Trophoblast cell (in vitro differentiated cells and primary cell): Measurements from ENCODE around the gene TTC12.

Experiments used
- DNase-seq, 2 donors: peaks; one replicate each; pipeline ENCODE4 v3.0.0-alpha.2; 2016
- H2AFZ ChIP-seq: 2 replicates; pipeline ENCODE4 v1.6.1; 2013; ENCODE audit warnings: low read length, moderate library complexity, mild to moderate bottlenecking; ENCODE audit not compliant: insufficient read depth, poor library complexity
- H2AK5ac ChIP-seq: 2 replicates; pipeline ENCODE4 v1.6.1; 2013; ENCODE audit warnings: mild to moderate bottlenecking, low read length
- H2BK120ac ChIP-seq: 2 replicates; pipeline ENCODE4 v1.6.1; 2013; ENCODE audit warnings: low read length, mild to moderate bottlenecking, moderate library complexity; ENCODE audit not compliant: insufficient read depth, poor library complexity
- H2BK12ac ChIP-seq: 2 replicates; pipeline ENCODE4 v1.6.1; 2013; ENCODE audit warnings: mild to moderate bottlenecking, low read length, moderate library complexity
- H2BK5ac ChIP-seq: 2 replicates; pipeline ENCODE4 v1.6.1; 2013; ENCODE audit warnings: low read length, low read depth, moderate library complexity, mild to moderate bottlenecking; ENCODE audit not compliant: poor library complexity
- H3K14ac ChIP-seq: 2 replicates; pipeline ENCODE4 v1.6.1; 2013; ENCODE audit warnings: mild to moderate bottlenecking, low read length
- H3K18ac ChIP-seq: 2 replicates; pipeline ENCODE4 v1.6.1; 2013; ENCODE audit warnings: mild to moderate bottlenecking, low read length
- H3K23ac ChIP-seq: 2 replicates; pipeline ENCODE4 v1.6.1; 2013; ENCODE audit warnings: low read length
- H3K27ac ChIP-seq: 2 replicates; pipeline ENCODE4 v1.5.1; 2013; ENCODE audit warnings: low read depth, mild to moderate bottlenecking, inconsistent platforms, low read length, moderate library complexity
- H3K27me3 ChIP-seq: 2 replicates; pipeline ENCODE4 v1.6.1; 2013; ENCODE audit warnings: inconsistent platforms, mild to moderate bottlenecking, low read length, moderate library complexity; ENCODE audit not compliant: insufficient read depth
- H3K36me3 ChIP-seq, 2 experiments: 1 replicate in 1 of 2; 2 replicates in 1 of 2; pipeline ENCODE4 v1.6.1; 2013; ENCODE audit warnings: low read length in 2 of 2, mild to moderate bottlenecking in 2 of 2, moderate library complexity in 1 of 2; ENCODE audit not compliant: insufficient read depth in 2 of 2, control insufficient read depth in 1 of 2
- H3K4ac ChIP-seq: 2 replicates; pipeline ENCODE4 v1.6.1; 2013; ENCODE audit warnings: low read depth, mild to moderate bottlenecking, low read length, moderate library complexity
- H3K4me1 ChIP-seq, 2 experiments: 1 replicate in 1 of 2; 2 replicates in 1 of 2; pipeline ENCODE4 v1.6.1; 2013; ENCODE audit warnings: low read length in 2 of 2, mild to moderate bottlenecking in 2 of 2, moderate library complexity in 1 of 2; ENCODE audit not compliant: insufficient read depth in 2 of 2, control insufficient read depth in 1 of 2
- H3K4me2 ChIP-seq: 2 replicates; pipeline ENCODE4 v1.6.1; 2013; ENCODE audit warnings: inconsistent platforms, mild to moderate bottlenecking, low read length, moderate library complexity
- H3K4me3 ChIP-seq: 2 replicates; pipeline ENCODE4 v1.5.1; 2013; ENCODE audit warnings: mild to moderate bottlenecking, low read depth, low read length, inconsistent platforms
- H3K79me1 ChIP-seq: one replicate; pipeline ENCODE4 v1.6.1; 2013; ENCODE audit warnings: low read length
- H3K79me2 ChIP-seq: 2 replicates; pipeline ENCODE4 v1.6.1; 2013; ENCODE audit warnings: low read length, mild to moderate bottlenecking; ENCODE audit not compliant: control insufficient read depth, insufficient read depth, poor library complexity
- H3K9ac ChIP-seq: 2 replicates; pipeline ENCODE4 v1.6.1; 2013; ENCODE audit warnings: mild to moderate bottlenecking, low read length
- H3K9me3 ChIP-seq: 2 replicates; pipeline ENCODE4 v1.6.1; 2013; ENCODE audit warnings: low read depth, mild to moderate bottlenecking, control low read depth, inconsistent platforms, low read length; ENCODE audit not compliant: insufficient read depth
- H4K12ac ChIP-seq: 2 replicates; pipeline ENCODE4 v1.6.1; 2013; ENCODE audit warnings: low read depth, mild to moderate bottlenecking, low read length, moderate library complexity
- H4K8ac ChIP-seq: 2 replicates; pipeline ENCODE4 v1.6.1; 2013; ENCODE audit warnings: low read depth, mild to moderate bottlenecking, low read length, moderate library complexity
- H4K91ac ChIP-seq: one replicate; pipeline ENCODE4 v1.6.1; 2013; ENCODE audit warnings: low read depth, mild to moderate bottlenecking, low read length, moderate library complexity
- WGBS: extraction: QIAGEN DNeasy Blood & Tissue Kit; methylation state at CpG from one replicate; pipeline ENCODE4 v1.1.7; 2013; ENCODE audit warnings: missing lambda C conversion rate; ENCODE audit not compliant: insufficient read length, insufficient coverage; ENCODE audit errors: extremely low coverage; 5-methylcytosine and 5-hydroxymethylcytosine counted together

The TTC12 gene

GRCh38 chr11:113269636-113270035 lies 44.7 kb upstream of the TTC12 start:
- Histone ChIP-seq H3K79me2 (no peaks in the 10 kb centered on the region), H4K91ac (no peak overlapping the region), H3K27ac (no peak overlapping the region), H2BK5ac (no peak overlapping the region), H3K4me3 (no peak overlapping the region), H2AFZ (no peak overlapping the region), H2AK5ac (no peak overlapping the region), H3K18ac (no peak overlapping the region), H3K9ac (no peak overlapping the region), H4K8ac (no peak overlapping the region), H3K4me1 (no peaks in the 10 kb centered on the region), H3K36me3 (no peaks in the 10 kb centered on the region), H3K79me1 (no peaks in the 10 kb centered on the region), H2BK120ac (no peak overlapping the region), H3K9me3 (peaks cover 1% of the 10 kb centered on the region), H3K23ac (no peak overlapping the region), H3K4ac (no peak overlapping the region), H4K12ac (no peak overlapping the region), H3K27me3 (no peaks in the 10 kb centered on the region), H3K14ac (no peak overlapping the region), H3K4me2 (no peak overlapping the region), H2BK12ac (no peak overlapping the region)
- DNase-seq: no peak
- WGBS: no CpG with 5 or more reads among the region's 5 CpGs

GRCh38 chr11:113270080-113270479 lies 44.3 kb upstream of the TTC12 start:
- no peak overlapping the region for H3K4ac ChIP-seq
- H3K9me3 ChIP-seq: peaks cover 1% of the 10 kb centered on the region
- H4K8ac ChIP-seq: no peak overlapping the region
- no CpG with 5 or more reads among the region's 13 CpGs for WGBS
- H3K79me2 ChIP-seq: no peaks in the 10 kb centered on the region
- no peak overlapping the region for H2BK5ac ChIP-seq
- H3K79me1 ChIP-seq: no peaks in the 10 kb centered on the region
- no peak overlapping the region for H3K4me2 ChIP-seq
- no peak overlapping the region for H3K27ac ChIP-seq
- no peak overlapping the region for H3K18ac ChIP-seq
- H3K9ac ChIP-seq: no peak overlapping the region
- no peak overlapping the region for H2AFZ ChIP-seq
- no peak overlapping the region for H2BK12ac ChIP-seq
- no peak overlapping the region for H2BK120ac ChIP-seq
- H2AK5ac ChIP-seq: no peak overlapping the region
- no peak for DNase-seq
- no peak overlapping the region for H4K91ac ChIP-seq
- no peak overlapping the region for H3K23ac ChIP-seq
- no peak overlapping the region for H4K12ac ChIP-seq
- H3K27me3 ChIP-seq: no peaks in the 10 kb centered on the region
- no peak overlapping the region for H3K4me3 ChIP-seq
- no peaks in the 10 kb centered on the region for H3K36me3 ChIP-seq
- no peaks in the 10 kb centered on the region for H3K4me1 ChIP-seq
- H3K14ac ChIP-seq: no peak overlapping the region

DNA sequence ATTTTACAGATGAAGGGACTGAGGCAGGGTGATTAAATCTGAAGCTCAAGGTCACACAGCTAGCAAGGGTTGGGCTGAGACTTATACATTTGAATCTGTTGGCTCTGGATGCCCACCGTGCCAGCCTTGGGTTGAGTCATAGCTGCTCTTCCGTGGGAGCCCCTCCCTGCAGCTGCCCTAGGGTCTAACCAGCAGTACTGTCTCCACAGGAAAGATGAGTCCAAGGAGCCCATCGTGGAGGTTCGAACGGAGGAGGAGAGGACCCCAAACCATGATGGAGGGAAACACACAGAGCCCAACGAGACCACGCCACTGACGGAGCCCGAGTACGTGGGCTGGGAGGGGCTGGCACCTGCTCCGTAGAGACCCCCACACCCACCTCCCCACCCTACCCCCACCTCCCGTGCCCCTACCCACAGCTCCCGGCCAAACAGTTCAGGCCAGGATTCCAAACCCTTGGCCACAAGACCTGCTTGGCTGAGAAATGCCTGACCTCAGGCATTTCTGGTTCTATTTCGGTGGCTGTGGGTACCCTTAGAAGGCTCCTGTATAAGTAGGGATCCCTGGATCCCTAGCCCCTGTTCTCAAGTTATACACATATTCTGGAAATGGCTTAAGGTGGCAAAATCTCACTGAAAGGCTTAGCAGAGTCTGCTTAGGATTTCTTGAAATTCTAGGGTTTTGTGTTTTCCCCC lies 42.7 kb upstream of the TTC12 start:
- H3K9me3 ChIP-seq: peaks cover 1% of the 10 kb centered on the region
- H4K91ac ChIP-seq: no peak overlapping the region
- H3K79me1 ChIP-seq: no peaks in the 10 kb centered on the region
- H3K4ac ChIP-seq: no peak overlapping the region
- H2BK5ac ChIP-seq: no peak overlapping the region
- no peaks in the 10 kb centered on the region for H3K27me3 ChIP-seq
- H2AK5ac ChIP-seq: no peak overlapping the region
- no peak for DNase-seq
- H3K14ac ChIP-seq: no peak overlapping the region
- no peak overlapping the region for H3K4me3 ChIP-seq
- WGBS: no CpG with 5 or more reads among the region's 14 CpGs
- no peak overlapping the region for H4K12ac ChIP-seq
- H2AFZ ChIP-seq: no peak overlapping the region
- no peak overlapping the region for H3K18ac ChIP-seq
- no peaks in the 10 kb centered on the region for H3K4me1 ChIP-seq
- no peak overlapping the region for H3K4me2 ChIP-seq
- H3K79me2 ChIP-seq: no peaks in the 10 kb centered on the region
- H3K27ac ChIP-seq: no peak overlapping the region
- no peak overlapping the region for H2BK12ac ChIP-seq
- H2BK120ac ChIP-seq: no peak overlapping the region
- H3K36me3 ChIP-seq: no peaks in the 10 kb centered on the region
- no peak overlapping the region for H3K23ac ChIP-seq
- no peak overlapping the region for H3K9ac ChIP-seq
- H4K8ac ChIP-seq: no peak overlapping the region

- H3K9me3 ChIP-seq: peaks cover 1% of the 10 kb centered on the region
- H3K23ac ChIP-seq: no peak overlapping the region
- no peaks in the 10 kb centered on the region for H3K79me2 ChIP-seq
- no peaks in the 10 kb centered on the region for H3K36me3 ChIP-seq
- no peak overlapping the region for H4K91ac ChIP-seq
- no peak overlapping the region for H2BK12ac ChIP-seq
- H2BK120ac ChIP-seq: no peak overlapping the region
- H3K4me3 ChIP-seq: no peak overlapping the region
- no peaks in the 10 kb centered on the region for H3K27me3 ChIP-seq
- no peaks in the 10 kb centered on the region for H3K79me1 ChIP-seq
- no peak overlapping the region for H3K9ac ChIP-seq
- H3K27ac ChIP-seq: no peak overlapping the region
- DNase-seq: no peak
- H3K4me1 ChIP-seq: no peaks in the 10 kb centered on the region
- H2AFZ ChIP-seq: no peak overlapping the region
- H2AK5ac ChIP-seq: no peak overlapping the region
- H3K18ac ChIP-seq: no peak overlapping the region
- H4K12ac ChIP-seq: no peak overlapping the region
- WGBS: no CpG with 5 or more reads among the region's 5 CpGs
- no peak overlapping the region for H3K14ac ChIP-seq
- no peak overlapping the region for H3K4ac ChIP-seq
- H4K8ac ChIP-seq: no peak overlapping the region
- H3K4me2 ChIP-seq: no peak overlapping the region
- H2BK5ac ChIP-seq: no peak overlapping the region
Measured at GRCh38 chr11:113272281-113272680, 42.1 kb upstream of the TTC12 start.
